KMS-11 (cell line): ENCODE measurements around the gene NECTIN3.

Source experiments
- H2AFZ ChIP-seq: fragments of 200-600 bp; sonication (generic); 2 replicates; pipeline ENCODE4 v1.6.1; 2016; ENCODE audit warnings: antibody characterized with exemption, mixed run types, low read depth
- H3K27ac ChIP-seq: fragments of 200-600 bp; sonication (generic); 2 replicates; pipeline ENCODE4 v1.6.1; 2016; ENCODE audit warnings: mild to moderate bottlenecking, mixed run types
- H3K27me3 ChIP-seq: fragments of 200-600 bp; sonication (generic); 2 replicates; pipeline ENCODE4 v1.6.1; 2017; ENCODE audit warnings: mild to moderate bottlenecking, low read depth, mixed run types, moderate library complexity; ENCODE audit not compliant: insufficient read depth
- H3K36me3 ChIP-seq: fragments of 200-600 bp; sonication (generic); 2 replicates; pipeline ENCODE4 v1.6.1; 2017; ENCODE audit warnings: mild to moderate bottlenecking, mixed run types; ENCODE audit not compliant: insufficient read depth
- H3K4me1 ChIP-seq: fragments of 200-600 bp; sonication (generic); 2 replicates; pipeline ENCODE4 v1.6.1; 2016; ENCODE audit warnings: mild to moderate bottlenecking, low read depth, mixed run types; ENCODE audit not compliant: poor library complexity, severe bottlenecking
- H3K4me2 ChIP-seq: fragments of 200-600 bp; sonication (generic); 2 replicates; pipeline ENCODE4 v1.7.0; 2016; ENCODE audit warnings: mild to moderate bottlenecking, mixed run types
- H3K4me3 ChIP-seq: fragments of 200-600 bp; sonication (generic); IDR thresholded peaks from 2 replicates; pipeline ENCODE4 v1.6.1; 2017; ENCODE audit warnings: low read depth, low read length, mixed read lengths; ENCODE audit not compliant: insufficient read depth
- H3K79me2 ChIP-seq: fragments of 200-600 bp; sonication (generic); 2 replicates; pipeline ENCODE4 v1.6.1; 2016; ENCODE audit warnings: low read depth, mixed run types; ENCODE audit not compliant: insufficient read depth
- H3K9ac ChIP-seq: fragments of 200-600 bp; sonication (generic); 2 replicates; pipeline ENCODE4 v1.6.1; 2016; ENCODE audit warnings: mild to moderate bottlenecking, mixed run types
- H4K20me1 ChIP-seq: fragments of 200-600 bp; sonication (generic); 2 replicates; pipeline ENCODE4 v1.6.1; 2016; ENCODE audit warnings: mild to moderate bottlenecking, mixed run types; ENCODE audit not compliant: insufficient read depth
- CTCF ChIP-seq: fragments of 200-600 bp; sonication (generic); conservative IDR thresholded peaks from 2 replicates; pipeline ENCODE4 v1.6.1; 2017; ENCODE audit warnings: low read depth, mild to moderate bottlenecking, antibody characterized with exemption, low read length, moderate library complexity, mixed read lengths

NECTIN3 gene

GRCh38 chr3:111033470-111034050 lies 38.1 kb upstream of the NECTIN3 start:
- no peak overlapping the region for H2AFZ ChIP-seq
- no peaks in the 10 kb centered on the region for H3K79me2 ChIP-seq
- no peaks in the 10 kb centered on the region for H3K36me3 ChIP-seq
- no peaks in the 10 kb centered on the region for H3K27me3 ChIP-seq
- H4K20me1 ChIP-seq: no peaks in the 10 kb centered on the region
- no peak overlapping the region for H3K4me2 ChIP-seq
- H3K4me1 ChIP-seq: peaks cover 9% of the 10 kb centered on the region
- no peak overlapping the region for H3K27ac ChIP-seq
- TF ChIP-seq CTCF: no peak
- no peak overlapping the region for H3K4me3 ChIP-seq
- no peak overlapping the region for H3K9ac ChIP-seq

GRCh38 chr3:111035316-111035715 lies 36.3 kb upstream of the NECTIN3 start:
- Histone ChIP-seq H3K4me3 (no peak overlapping the region), H3K27me3 (no peaks in the 10 kb centered on the region), H3K27ac (no peak overlapping the region), H3K4me2 (no peak overlapping the region), H3K4me1 (no peaks in the 10 kb centered on the region), H3K9ac (no peak overlapping the region), H3K36me3 (no peaks in the 10 kb centered on the region), H3K79me2 (no peaks in the 10 kb centered on the region), H2AFZ (no peak overlapping the region), H4K20me1 (no peaks in the 10 kb centered on the region)
- TF ChIP-seq CTCF: no peak

- TF ChIP-seq CTCF: no peak
- Histone ChIP-seq H3K4me2 (no peak overlapping the region), H4K20me1 (no peaks in the 10 kb centered on the region), H3K27ac (no peak overlapping the region), H3K36me3 (no peaks in the 10 kb centered on the region), H3K27me3 (no peaks in the 10 kb centered on the region), H3K4me1 (no peaks in the 10 kb centered on the region), H3K79me2 (no peaks in the 10 kb centered on the region), H3K9ac (no peak overlapping the region), H2AFZ (no peak overlapping the region), H3K4me3 (no peak overlapping the region)
Observed at GRCh38 chr3:111035902-111036301, 35.7 kb upstream of the NECTIN3 start.

GRCh38 chr3:111040959-111041358 lies 30.7 kb upstream of the NECTIN3 start:
- TF ChIP-seq CTCF: no peak
- H3K4me2 ChIP-seq: no peak overlapping the region
- no peak overlapping the region for H2AFZ ChIP-seq
- no peaks in the 10 kb centered on the region for H4K20me1 ChIP-seq
- no peak overlapping the region for H3K27ac ChIP-seq
- no peak overlapping the region for H3K9ac ChIP-seq
- no peaks in the 10 kb centered on the region for H3K79me2 ChIP-seq
- H3K27me3 ChIP-seq: no peaks in the 10 kb centered on the region
- no peaks in the 10 kb centered on the region for H3K4me1 ChIP-seq
- no peaks in the 10 kb centered on the region for H3K36me3 ChIP-seq
- H3K4me3 ChIP-seq: no peak overlapping the region
